HCT116 (cell line): Measurements from ENCODE around the gene GRIK1. TPM values are rescaled to one million over a fixed set of nuclear protein-coding genes. Genes with fewer than 3 reads are reported as not detected.

Source experiments
- ATAC-seq: fragments of 200-7000 bp; cut with Tn5 transposase; 2 replicates; pipeline ENCODE4 v1.9.1; 2020; ENCODE audit warnings: mild to moderate bottlenecking, moderate library complexity
- BruUV-seq: library from RNA; stranded (reverse); fragments of 400-500 nt; replicated peaks from 2 replicates; lab custom pipeline; 2021; lab: Mats Ljungman, UMichigan
- CTCF ChIA-PET: fragments of 300-600 bp; sonication (Branson Sonifier 250); formaldehyde crosslinking; loops from one replicate; lab custom pipeline; 2021; ENCODE audit warnings: antibody characterized with exemption; lab: Charles Lee
- POLR2A ChIA-PET: fragments of 300-600, 350-600 bp; sonication (Branson Sonifier 250); formaldehyde crosslinking; loops from one replicate; lab custom pipeline; 2021; ENCODE audit warnings: antibody characterized with exemption; lab: Charles Lee
- RAD21 ChIA-PET, 2 experiments: fragments of 300-600 bp; sonication (Branson Sonifier 250); formaldehyde crosslinking; loops; one replicate each; lab custom pipeline; 2023; ENCODE audit warnings: low total read pairs in 2 of 2; ENCODE audit not compliant: uncharacterized antibody in 2 of 2, unreplicated experiment in 2 of 2, low non-redundant PET in 1 of 2; lab: Charles Lee
- DNase-seq: peaks from one replicate; pipeline ENCODE4 v3.0.0-alpha.2; 2010; ENCODE audit warnings: low read depth, low spot score
- H2AFZ ChIP-seq: fragments of 200-600 bp; shearing (Covaris generic), sonication (generic); 2 replicates; pipeline ENCODE4 v1.6.1; 2017; ENCODE audit warnings: low read depth, mixed run types, mixed read lengths, antibody characterized with exemption, low read length; ENCODE audit not compliant: poor library complexity, severe bottlenecking
- H3K27ac ChIP-seq: 2 replicates; pipeline ENCODE4 v1.5.1; 2012; ENCODE audit warnings: low read depth, low read length
- H3K27me3 ChIP-seq: fragments of 200-600 bp; sonication (generic); 2 replicates; pipeline ENCODE4 v1.6.1; 2016; ENCODE audit warnings: mixed run types, low read length, mixed read lengths; ENCODE audit not compliant: insufficient read depth
- H3K36me3 ChIP-seq, 2 experiments: fragments of 200-500 bp in 1 of 2; fragments of 200-600 bp in 1 of 2; sonication (Bioruptor generic) in 1 of 2; sonication (generic) in 1 of 2; 2 replicates each; pipeline versions ENCODE4 v1.5.1 to v1.6.1; 2014 to 2016; ENCODE audit warnings: low read length in 2 of 2, inconsistent platforms in 1 of 2, mixed read lengths in 1 of 2, mixed run types in 1 of 2; ENCODE audit not compliant: insufficient read depth in 2 of 2, control insufficient read depth in 1 of 2
- H3K4me1 ChIP-seq, 2 experiments: fragments of 200-600 bp in 1 of 2; sonication (generic) in 1 of 2; 2 replicates each; pipeline versions ENCODE4 v1.5.1 to v1.6.1; 2012 to 2017; ENCODE audit warnings: low read length in 2 of 2, inconsistent platforms in 1 of 2, mild to moderate bottlenecking in 1 of 2, mixed read lengths in 1 of 2, mixed run types in 1 of 2, moderate library complexity in 1 of 2; ENCODE audit not compliant: insufficient read depth in 2 of 2, control insufficient read depth in 1 of 2
- H3K4me2 ChIP-seq: fragments of 200-600 bp; sonication (generic); 2 replicates; pipeline ENCODE4 v1.6.1; 2017; ENCODE audit warnings: mixed run types, low read length, mixed read lengths
- H3K4me3 ChIP-seq, 2 experiments: fragments of 200-600 bp in 1 of 2; sonication (generic) in 1 of 2; replicated peaks in 1 of 2; 2 replicates each; pipeline ENCODE4 v1.5.1; 2011 to 2016; ENCODE audit warnings: low read length in 2 of 2, control low read depth in 1 of 2, low read depth in 1 of 2, mild to moderate bottlenecking in 1 of 2, mixed read lengths in 1 of 2, mixed run types in 1 of 2
- H3K79me2 ChIP-seq: fragments of 200-600 bp; sonication (generic); 2 replicates; pipeline ENCODE4 v1.6.1; 2017; ENCODE audit warnings: mild to moderate bottlenecking, mixed run types, low read length, moderate library complexity, mixed read lengths; ENCODE audit not compliant: insufficient read depth
- H3K9ac ChIP-seq: fragments of 200-600 bp; sonication (generic); 2 replicates; pipeline ENCODE4 v1.6.1; 2016; ENCODE audit warnings: low read length, mixed read lengths
- H3K9me2 ChIP-seq: fragments of 200-600 bp; sonication (generic), shearing (Covaris generic); 2 replicates; pipeline ENCODE4 v1.6.1; 2017; ENCODE audit warnings: mixed run types, mild to moderate bottlenecking, moderate library complexity; ENCODE audit not compliant: insufficient read depth
- H3K9me3 ChIP-seq, 2 experiments: fragments of 200-500 bp in 1 of 2; fragments of 200-600 bp in 1 of 2; sonication (Bioruptor generic) in 1 of 2; sonication (generic) in 1 of 2; 2 replicates each; pipeline ENCODE4 v1.6.1; 2014 to 2017; ENCODE audit warnings: low read length in 2 of 2, mixed read lengths in 2 of 2, inconsistent platforms in 1 of 2, low read depth in 1 of 2, mild to moderate bottlenecking in 1 of 2, mixed run types in 1 of 2, moderate library complexity in 1 of 2; ENCODE audit not compliant: control insufficient read depth in 1 of 2, insufficient read depth in 1 of 2
- H4K20me1 ChIP-seq: fragments of 200-600 bp; sonication (generic), shearing (Covaris generic); 2 replicates; pipeline ENCODE4 v1.6.1; 2017; ENCODE audit warnings: mixed run types, mild to moderate bottlenecking, moderate library complexity; ENCODE audit not compliant: insufficient read depth
- CBX3 ChIP-seq: IDR thresholded peaks from 2 replicates; pipeline ENCODE4 v1.6.1; 2012; ENCODE audit warnings: low read depth
- EZH2 ChIP-seq: fragments of 200-600 bp; sonication (generic); IDR thresholded peaks from 2 replicates; pipeline ENCODE4 v1.6.1; 2017; ENCODE audit warnings: antibody characterized with exemption, mixed run types
- JUND ChIP-seq: IDR thresholded peaks from 2 replicates; pipeline ENCODE4 v1.6.1; 2012
- POLR2A ChIP-seq: IDR thresholded peaks from 2 replicates; pipeline ENCODE4 v1.7.0; 2011; ENCODE audit warnings: borderline replicate concordance; ENCODE audit not compliant: insufficient read depth, insufficient read length; ENCODE audit errors: extremely low read depth
- POLR2AphosphoS5 ChIP-seq: IDR thresholded peaks from 2 replicates; pipeline ENCODE4 v1.6.1; 2011; ENCODE audit warnings: mild to moderate bottlenecking, low read depth, low read length, moderate library complexity
- RAD21 ChIP-seq: IDR thresholded peaks from 2 replicates; pipeline ENCODE4 v1.6.1; 2012; ENCODE audit warnings: low read depth, mild to moderate bottlenecking
- REST ChIP-seq: IDR thresholded peaks from 2 replicates; pipeline ENCODE4 v1.6.1; 2012; ENCODE audit warnings: low read depth
- SIN3A ChIP-seq: IDR thresholded peaks from 2 replicates; pipeline ENCODE4 v1.6.1; 2012; ENCODE audit warnings: low read depth
- SP1 ChIP-seq: IDR thresholded peaks from 2 replicates; pipeline ENCODE4 v1.6.1; 2012; ENCODE audit warnings: low read depth
- TCF7L2 ChIP-seq: IDR thresholded peaks from 2 replicates; pipeline ENCODE4 v1.7.0; 2011; ENCODE audit warnings: borderline replicate concordance, inconsistent platforms; ENCODE audit not compliant: insufficient read depth, insufficient read length; ENCODE audit errors: extremely low read depth
- ZNF274 ChIP-seq: fragments of 200-500 bp; sonication (Bioruptor generic); IDR thresholded peaks from 2 replicates; pipeline ENCODE4 v1.6.1; 2014; ENCODE audit warnings: mild to moderate bottlenecking, low read depth, low read length, inconsistent platforms
- intact Hi-C: fragments of 100-400 bp; cut with micrococcal nuclease; formaldehyde crosslinking; loops from 2 replicates; pipeline ENCODE4 v1.10.0; 2022
- total RNA-seq: library from RNA; stranded (reverse); gene quantifications from one replicate; pipeline ENCODE4 v1.2.1, GENCODE V29; 2021; ENCODE audit not compliant: unreplicated experiment
- TF ChIP-seq, protein P1 (sequence below), 3 experiments: fragments of 200-600 bp in 1 of 3; sonication (generic) in 1 of 3; IDR thresholded peaks in 2 of 3; conservative IDR thresholded peaks in 1 of 3; 2 replicates each; pipeline ENCODE4 v1.5.1; 2012 to 2017; ENCODE audit warnings: low read depth in 2 of 3, low read length in 2 of 3, antibody characterized with exemption in 1 of 3, borderline replicate concordance in 1 of 3, control low read depth in 1 of 3, mild to moderate bottlenecking in 1 of 3, mixed read lengths in 1 of 3, mixed run types in 1 of 3, moderate library complexity in 1 of 3; ENCODE audit not compliant: insufficient read depth in 1 of 3

GRIK1 gene
- total RNA-seq, 1 experiment from 2014 or later, result not detected

DNA sequence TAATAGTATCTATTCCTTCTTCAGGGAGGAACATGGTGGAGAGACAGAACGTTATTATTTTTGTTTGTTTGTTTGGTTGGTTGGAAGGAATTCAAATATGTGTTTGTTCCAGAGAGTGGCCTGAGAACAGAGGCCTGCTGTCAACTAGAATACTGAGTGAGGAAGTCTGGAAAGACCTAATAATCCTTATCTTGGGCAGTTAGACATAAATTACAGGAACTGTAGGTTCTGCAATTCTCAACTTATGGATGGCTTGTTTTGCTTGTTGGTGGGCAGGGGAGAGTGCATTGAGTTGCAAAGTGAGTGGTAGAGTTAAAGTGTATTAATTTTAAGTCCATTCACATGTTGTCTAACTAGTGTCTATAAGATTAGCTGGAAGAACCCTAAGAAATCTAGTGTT is 443.5 kb downstream of the GRIK1 start:
- H3K4me1 ChIP-seq, result no peaks in the 10 kb centered on the region
- no peak for ATAC-seq

GRCh38 chr21:29490016-29490415 is 449.8 kb downstream of the GRIK1 start:
- Histone ChIP-seq H3K9me3 (no peaks in the 10 kb centered on the region), H3K27ac (no peak overlapping the region), H3K4me2 (no peak overlapping the region), H3K27me3 (no peaks in the 10 kb centered on the region), H3K4me3 (no peak overlapping the region), H3K9ac (no peak overlapping the region), H3K9me2 (no peaks in the 10 kb centered on the region), H3K4me1 (no peaks in the 10 kb centered on the region), H3K36me3 (no peaks in the 10 kb centered on the region), H4K20me1 (no peaks in the 10 kb centered on the region), H3K79me2 (no peaks in the 10 kb centered on the region), H2AFZ (no peak overlapping the region)
- BruUV-seq, result no TSS peak
- intact Hi-C loops, result no loop called here
- RAD21 ChIA-PET, result no interaction called here
- CTCF ChIA-PET, result no interaction called here
- ATAC-seq, result no peak
- TF ChIP-seq JUND, result no peak
- no peak for TF ChIP-seq ZNF274
- no peak for TF ChIP-seq RAD21
- no peak for TF ChIP-seq SP1
- no peak for TF ChIP-seq REST
- no peak for TF ChIP-seq EZH2
- no peak for TF ChIP-seq POLR2AphosphoS5
- no peak for TF ChIP-seq POLR2A
- no peak for TF ChIP-seq SIN3A
- POLR2A ChIA-PET, result no interaction called here
- DNase-seq, result no peak

More for the DNA sequence above, 443.5 kb downstream of the GRIK1 start:
- Histone ChIP-seq H3K79me2 (no peaks in the 10 kb centered on the region), H3K9me2 (no peaks in the 10 kb centered on the region), H3K36me3 (no peaks in the 10 kb centered on the region), H3K4me2 (no peak overlapping the region), H3K4me3 (no peak overlapping the region), H3K9me3 (no peaks in the 10 kb centered on the region), H4K20me1 (no peaks in the 10 kb centered on the region), H3K27me3 (no peaks in the 10 kb centered on the region)
- CTCF ChIA-PET, result no interaction called here
- intact Hi-C loops, result no loop called here
- BruUV-seq, result no TSS peak
- POLR2A ChIA-PET, result no interaction called here
- RAD21 ChIA-PET, result interaction anchor here in 1 of 2 experiments (0.6 kb wide), 1 partner anchor 20 kb away, joined by 4 read pairs; no protein-coding TSS in a partner anchor
- no peak for TF ChIP-seq CBX3
- TF ChIP-seq SIN3A, result no peak
- TF ChIP-seq POLR2A, result no peak
- TF ChIP-seq, protein P1, sequence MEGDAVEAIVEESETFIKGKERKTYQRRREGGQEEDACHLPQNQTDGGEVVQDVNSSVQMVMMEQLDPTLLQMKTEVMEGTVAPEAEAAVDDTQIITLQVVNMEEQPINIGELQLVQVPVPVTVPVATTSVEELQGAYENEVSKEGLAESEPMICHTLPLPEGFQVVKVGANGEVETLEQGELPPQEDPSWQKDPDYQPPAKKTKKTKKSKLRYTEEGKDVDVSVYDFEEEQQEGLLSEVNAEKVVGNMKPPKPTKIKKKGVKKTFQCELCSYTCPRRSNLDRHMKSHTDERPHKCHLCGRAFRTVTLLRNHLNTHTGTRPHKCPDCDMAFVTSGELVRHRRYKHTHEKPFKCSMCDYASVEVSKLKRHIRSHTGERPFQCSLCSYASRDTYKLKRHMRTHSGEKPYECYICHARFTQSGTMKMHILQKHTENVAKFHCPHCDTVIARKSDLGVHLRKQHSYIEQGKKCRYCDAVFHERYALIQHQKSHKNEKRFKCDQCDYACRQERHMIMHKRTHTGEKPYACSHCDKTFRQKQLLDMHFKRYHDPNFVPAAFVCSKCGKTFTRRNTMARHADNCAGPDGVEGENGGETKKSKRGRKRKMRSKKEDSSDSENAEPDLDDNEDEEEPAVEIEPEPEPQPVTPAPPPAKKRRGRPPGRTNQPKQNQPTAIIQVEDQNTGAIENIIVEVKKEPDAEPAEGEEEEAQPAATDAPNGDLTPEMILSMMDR (IDR thresholded peaks at IDR 0.05 in 2 of 3, conservative IDR thresholded peaks at IDR 0.05 in 1 of 3; ENCODE audit: borderline replicate concordance in 1 of 3, insufficient read depth in 1 of 3, low read depth in 2 of 3, low read length in 2 of 3), result no peak
- TF ChIP-seq TCF7L2, result no peak
- TF ChIP-seq ZNF274, result no peak
- TF ChIP-seq, all 23 proteins: peak for 0
- Histone ChIP-seq H3K27ac (no peak overlapping the region), H2AFZ (no peak overlapping the region), H3K9ac (no peak overlapping the region)
- DNase-seq, result no peak
